ENCODE results near the gene CENPP. TPM values are rescaled to one million over a fixed set of nuclear protein-coding genes. Genes with fewer than 3 reads are reported as not detected.

The CENPP gene
- total RNA-seq, 1 experiment from 2014 or later: 3.6 TPM

DNA sequence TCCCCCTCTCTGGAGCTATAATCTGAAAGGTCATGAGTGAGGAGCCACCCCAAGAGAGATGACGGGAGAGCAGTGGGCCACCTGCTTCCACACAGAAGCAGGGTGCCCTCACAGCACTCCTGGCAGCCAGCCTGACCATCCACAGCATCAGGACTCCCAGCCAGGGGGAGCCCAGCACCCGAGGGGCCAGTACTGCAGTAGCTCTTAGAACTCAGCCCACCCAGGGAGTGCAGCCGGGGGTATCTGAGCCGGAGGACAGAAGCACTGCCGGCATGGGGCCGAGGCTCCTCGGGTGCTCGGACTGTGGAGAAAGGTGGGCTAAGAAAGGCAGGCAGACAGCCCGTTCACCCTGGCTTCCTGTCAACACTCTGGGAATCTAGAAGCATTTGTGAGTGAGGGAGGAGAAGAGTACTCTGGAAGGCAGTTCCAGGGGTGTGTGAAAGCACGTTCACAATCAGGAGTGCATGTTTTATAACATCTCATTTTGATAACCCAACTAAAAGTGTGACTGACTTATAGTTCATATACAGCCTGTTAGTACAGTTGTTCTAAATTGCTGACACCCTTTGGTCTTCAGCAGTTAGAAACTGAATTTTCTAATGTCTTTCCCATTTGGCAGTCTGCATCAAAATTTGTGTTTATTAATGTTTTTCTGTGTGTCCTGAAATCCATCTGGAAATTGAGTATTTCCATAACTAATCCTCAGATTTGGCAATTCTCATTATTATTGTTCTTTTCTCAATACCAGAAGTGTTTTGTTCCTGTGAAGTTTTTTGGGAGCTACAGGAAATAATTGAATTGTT, 182.5 kb downstream of the CENPP start:
- DNase-seq (ENCODE audit: low read depth): no peak
- in situ Hi-C loops (cut with HindIII; ENCODE audit: low pct_unique_long_range_greater_than_20kb, low sequenced_read_pairs): no loop called here

DNA sequence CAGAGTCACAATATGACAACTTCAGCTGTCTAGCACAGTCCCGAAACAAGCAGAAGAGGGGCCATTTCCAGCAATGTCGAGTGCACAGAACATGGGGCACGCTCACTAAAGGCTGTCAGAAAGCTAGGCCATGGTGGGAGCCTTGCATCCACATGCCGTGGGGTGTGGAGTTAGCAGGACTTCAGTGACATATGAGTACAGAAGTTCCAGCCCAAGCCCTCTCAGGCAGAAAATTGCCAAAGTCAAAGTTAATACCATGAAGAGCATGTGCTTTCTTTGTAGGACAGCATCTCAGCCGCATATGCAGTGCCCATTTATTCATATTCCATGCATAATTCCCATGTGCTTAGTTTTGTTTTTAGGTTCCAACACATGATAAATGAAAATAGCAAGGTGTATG, 183.3 kb downstream of the CENPP start:
- in situ Hi-C loops (cut with HindIII; ENCODE audit: low pct_unique_long_range_greater_than_20kb, low sequenced_read_pairs): no loop called here
- DNase-seq (ENCODE audit: low read depth): no peak

DNA sequence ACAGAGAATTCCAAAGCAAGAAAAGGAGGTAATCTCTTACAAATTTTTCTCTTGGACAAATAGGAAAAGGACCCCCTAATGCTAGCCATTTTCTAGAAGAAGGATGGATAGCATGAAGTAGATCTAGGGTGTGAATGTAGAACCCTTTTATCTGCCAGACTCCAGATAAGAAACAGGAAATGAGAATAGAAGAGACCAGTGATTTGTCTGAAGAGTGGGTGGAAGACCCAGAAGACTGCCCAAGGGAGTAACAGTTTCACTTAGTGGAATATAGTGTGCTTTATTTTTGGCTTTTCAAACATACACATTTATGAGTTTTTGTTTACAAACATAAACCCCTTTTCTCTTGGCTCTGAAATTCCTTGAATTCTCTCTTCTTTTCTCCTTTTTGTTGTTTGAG, 185.0 kb downstream of the CENPP start:
- no peak for DNase-seq (ENCODE audit: low read depth)
- in situ Hi-C loops (cut with HindIII; ENCODE audit: low pct_unique_long_range_greater_than_20kb, low sequenced_read_pairs): no loop called here

DNA sequence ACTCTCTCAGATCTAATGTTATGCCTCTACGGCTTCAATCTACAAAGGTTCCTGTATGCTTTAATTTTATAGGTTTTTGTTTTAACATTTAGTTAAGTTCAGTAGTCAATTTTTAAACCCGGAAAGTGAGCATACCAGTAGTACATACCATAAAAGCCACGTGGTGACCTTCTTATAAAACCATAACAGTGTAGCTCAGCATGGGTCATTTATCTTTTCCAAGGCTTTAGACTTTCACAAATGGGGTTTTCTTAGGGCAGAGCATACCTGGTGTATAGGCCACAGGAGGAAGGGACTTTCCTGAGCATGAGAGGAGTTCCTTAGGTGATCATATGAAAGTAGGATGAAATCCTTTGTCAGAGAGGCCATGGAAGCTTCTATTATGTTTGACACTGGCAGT, 186.9 kb downstream of the CENPP start:
- in situ Hi-C loops (cut with HindIII; ENCODE audit: low pct_unique_long_range_greater_than_20kb, low sequenced_read_pairs): no loop called here
- no peak for DNase-seq (ENCODE audit: low read depth)

DNA sequence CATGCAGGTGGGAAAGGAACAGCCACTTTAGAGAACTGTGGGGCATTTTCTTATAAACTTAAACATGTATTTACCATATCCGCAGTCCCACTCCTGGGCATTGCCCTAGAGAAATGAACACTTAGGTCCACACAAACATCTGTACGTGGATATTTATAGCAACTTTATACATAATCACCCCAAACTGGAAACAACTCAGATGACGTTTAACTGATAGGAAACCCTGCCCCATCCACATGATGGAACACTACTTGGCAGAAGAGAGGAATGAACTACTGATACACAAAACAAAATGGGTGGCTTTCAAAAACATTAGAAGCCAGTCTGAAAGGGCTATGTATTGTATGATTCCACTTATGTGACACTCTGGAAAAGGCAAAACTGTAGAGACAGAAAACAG, 187.6 kb downstream of the CENPP start:
- in situ Hi-C loops (cut with HindIII; ENCODE audit: low pct_unique_long_range_greater_than_20kb, low sequenced_read_pairs): no loop called here
- DNase-seq (ENCODE audit: low read depth): no peak

DNA sequence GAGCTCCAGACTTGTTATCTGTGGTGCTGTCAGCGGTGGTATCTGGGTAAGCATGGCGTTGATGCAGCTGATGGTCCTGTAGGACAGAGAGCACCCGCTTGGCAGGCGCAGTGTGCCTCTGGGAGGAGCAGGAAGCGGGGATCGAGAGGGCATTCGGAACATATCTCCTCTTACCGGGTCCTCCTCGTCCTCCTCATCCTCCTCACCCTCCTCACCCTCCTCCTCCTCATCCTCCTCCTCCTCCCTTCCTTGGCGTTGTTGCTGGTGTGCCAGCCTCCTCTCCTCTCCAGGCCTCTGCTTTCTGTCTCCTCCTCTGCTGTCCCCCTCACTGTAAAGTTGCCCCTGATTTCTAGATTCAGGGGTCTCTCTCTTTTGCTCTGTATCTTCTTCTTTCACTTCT, 188.9 kb downstream of the CENPP start:
- DNase-seq (ENCODE audit: low read depth): no peak
- in situ Hi-C loops (cut with HindIII; ENCODE audit: low pct_unique_long_range_greater_than_20kb, low sequenced_read_pairs): no loop called here

DNA sequence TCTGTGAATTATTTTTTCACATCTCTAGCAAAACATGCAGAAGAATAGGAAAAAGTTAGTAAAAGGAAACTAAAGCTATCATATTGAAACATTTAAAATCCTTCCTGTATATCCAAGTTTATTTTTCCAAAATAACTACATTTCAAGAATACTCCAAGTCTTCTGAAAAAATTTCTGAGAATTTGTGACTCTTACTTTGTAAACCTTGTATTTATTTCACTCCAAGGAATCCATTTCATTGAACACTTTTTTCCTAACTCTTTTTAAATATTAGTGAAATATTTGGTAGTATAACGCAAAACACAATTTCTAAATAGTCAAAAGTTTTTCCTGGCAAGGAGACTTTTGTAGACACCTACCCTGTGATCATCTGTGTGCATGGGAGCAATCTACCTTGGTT, 190.8 kb downstream of the CENPP start:
- in situ Hi-C loops (cut with HindIII; ENCODE audit: low pct_unique_long_range_greater_than_20kb, low sequenced_read_pairs): no loop called here
- no peak for DNase-seq (ENCODE audit: low read depth)

DNA sequence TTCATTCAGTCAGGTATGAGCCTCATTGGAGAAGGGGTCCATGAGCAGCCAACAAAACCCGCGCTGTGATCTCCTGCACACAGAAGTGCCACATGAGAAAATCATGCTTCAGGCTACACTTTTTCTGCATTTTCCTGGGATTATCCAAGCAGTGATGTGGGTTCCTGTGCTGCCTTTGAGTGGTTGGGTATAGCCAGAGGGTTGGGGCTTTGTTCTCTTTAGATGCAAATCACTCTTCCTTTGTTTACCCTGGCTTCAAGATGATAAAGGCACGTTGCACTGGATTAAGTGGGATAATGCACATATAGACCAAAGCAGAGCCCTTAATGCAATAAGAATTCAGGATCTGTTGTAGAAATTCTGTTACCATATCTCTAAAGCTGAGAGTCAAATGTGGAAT, 191.3 kb downstream of the CENPP start:
- no peak for DNase-seq (ENCODE audit: low read depth)
- in situ Hi-C loops (cut with HindIII; ENCODE audit: low pct_unique_long_range_greater_than_20kb, low sequenced_read_pairs): no loop called here

DNA sequence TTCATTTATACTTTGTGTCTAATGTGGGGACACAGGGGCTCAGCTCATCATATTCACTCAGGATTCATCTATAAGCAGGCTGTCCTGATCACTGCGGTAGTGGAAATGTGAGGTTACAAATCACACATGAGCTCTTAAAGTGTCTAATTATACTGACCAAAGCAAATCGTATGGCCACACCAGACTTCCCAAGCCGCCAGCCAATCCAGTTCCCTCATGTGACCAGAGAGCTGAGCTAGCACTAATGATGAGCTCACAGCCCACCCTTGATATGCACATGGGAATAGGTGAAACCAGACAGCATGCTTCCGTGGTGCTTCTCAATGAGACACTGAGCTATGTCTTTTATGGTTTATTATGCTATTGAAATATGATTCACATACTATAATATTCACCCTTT, 192.4 kb downstream of the CENPP start:
- in situ Hi-C loops (cut with HindIII; ENCODE audit: low pct_unique_long_range_greater_than_20kb, low sequenced_read_pairs): no loop called here
- DNase-seq (ENCODE audit: low read depth): no peak

DNA sequence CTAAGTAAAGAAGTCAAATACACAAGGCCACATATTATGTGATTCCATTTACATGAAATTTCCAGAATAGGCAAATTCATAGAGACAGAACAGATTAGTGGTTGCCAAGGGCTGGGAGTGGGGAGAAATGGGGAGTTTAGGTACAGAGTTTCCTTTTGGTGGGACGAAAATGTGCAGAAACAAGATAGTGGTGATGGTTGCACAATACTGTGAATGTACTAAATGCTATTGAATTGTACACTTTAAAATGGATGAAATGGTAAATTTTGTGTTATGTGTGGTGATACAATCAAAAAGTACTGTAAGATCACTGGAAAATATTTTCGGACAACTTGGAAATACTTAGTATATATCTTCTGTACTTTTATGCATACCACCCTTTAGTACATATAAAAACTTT, 195.1 kb downstream of the CENPP start:
- DNase-seq (ENCODE audit: low read depth): no peak
- in situ Hi-C loops (cut with HindIII; ENCODE audit: low pct_unique_long_range_greater_than_20kb, low sequenced_read_pairs): no loop called here

DNA sequence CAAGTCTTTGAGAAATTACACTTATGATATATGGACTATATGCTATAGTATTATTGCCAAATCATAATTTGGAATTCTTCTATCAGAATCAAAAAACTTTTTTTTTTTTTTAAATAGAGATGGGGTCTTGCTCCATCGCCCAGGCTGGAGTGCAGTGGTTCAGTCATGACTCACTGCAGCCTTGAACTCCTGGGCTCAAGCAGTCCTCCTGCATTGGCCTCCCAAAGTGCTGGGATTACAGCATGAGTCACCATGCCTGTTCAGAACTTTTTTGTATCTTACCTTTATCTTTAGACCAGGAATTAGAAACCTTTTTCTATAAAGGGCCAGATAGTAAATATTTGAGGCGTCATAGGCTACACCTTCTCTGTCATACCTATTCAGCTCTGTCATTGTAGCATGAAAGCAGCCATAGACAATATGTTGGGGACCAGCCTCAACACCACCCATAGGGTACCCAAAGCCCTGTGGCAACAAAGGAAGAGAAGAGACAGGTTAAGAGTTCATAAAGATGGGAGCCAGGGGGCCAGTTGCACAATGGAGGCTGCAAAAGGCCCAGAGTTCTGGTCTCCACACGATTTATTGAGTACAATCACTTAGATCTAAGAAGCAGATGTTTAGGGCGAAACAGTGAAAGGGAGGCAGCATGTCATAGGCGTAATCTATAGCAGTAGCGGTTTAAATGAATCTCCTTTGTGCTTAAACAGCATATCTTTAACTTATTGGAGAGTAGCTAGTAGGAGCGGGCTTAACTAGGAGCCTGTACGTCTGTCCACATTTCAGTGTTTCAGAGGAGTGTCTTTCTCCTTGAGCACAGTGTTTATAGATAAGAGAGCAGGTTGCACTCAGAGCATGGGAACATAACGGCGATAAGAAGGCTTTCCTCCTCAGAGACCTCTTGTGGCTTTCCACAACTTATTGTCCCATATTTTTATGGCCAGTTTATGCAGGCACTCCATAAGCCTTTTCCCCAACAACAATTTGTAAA, 197.5 kb downstream of the CENPP start:
- in situ Hi-C loops (cut with HindIII; ENCODE audit: low pct_unique_long_range_greater_than_20kb, low sequenced_read_pairs): no loop called here
- DNase-seq (ENCODE audit: low read depth): no peak

DNA sequence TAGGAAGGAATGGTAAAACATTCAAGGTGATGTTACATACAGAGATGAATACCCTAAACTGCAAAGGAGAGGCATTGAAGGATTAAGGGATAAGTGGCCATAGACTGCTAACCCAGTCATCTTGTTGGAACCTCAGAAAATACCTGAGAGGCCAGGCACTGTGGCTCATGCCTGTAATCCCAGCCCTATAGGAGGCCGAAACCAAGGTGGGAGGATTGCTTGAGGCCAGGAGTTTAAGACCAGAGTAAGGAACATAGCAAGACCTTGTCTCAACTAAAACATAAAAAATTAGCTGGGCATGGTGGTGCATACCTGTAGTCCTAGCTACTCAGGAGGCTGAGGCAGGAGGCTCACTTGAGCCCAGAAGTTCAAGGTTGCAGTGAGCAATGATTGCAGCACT, 199.1 kb downstream of the CENPP start:
- in situ Hi-C loops (cut with HindIII; ENCODE audit: low pct_unique_long_range_greater_than_20kb, low sequenced_read_pairs): no loop called here
- no peak for DNase-seq (ENCODE audit: low read depth)

DNA sequence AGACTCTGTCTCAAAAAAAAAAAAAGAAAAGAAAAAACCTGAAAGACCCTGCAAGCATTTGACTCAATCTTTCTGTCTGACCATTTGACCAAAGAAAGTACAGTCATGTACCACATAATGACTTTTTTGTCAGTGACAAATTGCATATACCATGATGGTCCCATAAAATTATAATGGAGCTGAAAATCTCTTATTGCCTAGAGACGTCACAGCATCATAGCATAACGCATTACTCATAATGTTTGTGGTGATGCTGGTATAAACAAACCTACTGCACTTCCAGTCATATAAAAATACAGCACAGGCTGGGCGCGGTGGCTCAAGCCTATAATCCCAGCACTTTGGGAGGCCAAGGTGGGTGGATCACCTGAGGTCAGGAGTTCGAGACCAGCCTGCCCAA, 199.6 kb downstream of the CENPP start:
- in situ Hi-C loops (cut with HindIII; ENCODE audit: low pct_unique_long_range_greater_than_20kb, low sequenced_read_pairs): no loop called here
- no peak for DNase-seq (ENCODE audit: low read depth)

DNA sequence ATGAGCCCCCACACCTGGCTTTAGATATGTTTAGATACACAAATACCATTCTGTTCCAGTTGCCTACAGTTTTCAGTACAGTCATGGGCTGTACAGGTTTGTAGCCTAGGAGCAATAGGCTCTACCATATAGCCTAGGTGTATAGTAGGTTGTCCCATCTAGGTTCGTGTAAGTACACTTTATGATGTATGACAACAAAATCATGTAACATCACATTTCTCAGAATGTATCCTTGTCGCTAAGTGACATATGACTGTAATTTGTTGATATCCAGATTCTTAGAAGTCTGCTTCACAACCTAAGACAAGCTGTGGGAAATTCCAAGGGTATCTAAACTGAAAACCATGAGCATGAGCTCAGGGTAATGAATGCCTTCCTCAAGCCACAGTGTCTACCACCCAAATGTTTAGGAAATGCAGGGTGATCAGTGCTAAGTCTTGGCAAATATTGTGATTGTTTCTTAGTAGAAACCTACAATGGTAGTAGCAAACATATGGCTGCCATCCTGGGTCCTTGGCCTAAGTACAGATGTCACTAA, 201.6 kb downstream of the CENPP start:
- no peak for DNase-seq (ENCODE audit: low read depth)
- in situ Hi-C loops (cut with HindIII; ENCODE audit: low pct_unique_long_range_greater_than_20kb, low sequenced_read_pairs): no loop called here

DNA sequence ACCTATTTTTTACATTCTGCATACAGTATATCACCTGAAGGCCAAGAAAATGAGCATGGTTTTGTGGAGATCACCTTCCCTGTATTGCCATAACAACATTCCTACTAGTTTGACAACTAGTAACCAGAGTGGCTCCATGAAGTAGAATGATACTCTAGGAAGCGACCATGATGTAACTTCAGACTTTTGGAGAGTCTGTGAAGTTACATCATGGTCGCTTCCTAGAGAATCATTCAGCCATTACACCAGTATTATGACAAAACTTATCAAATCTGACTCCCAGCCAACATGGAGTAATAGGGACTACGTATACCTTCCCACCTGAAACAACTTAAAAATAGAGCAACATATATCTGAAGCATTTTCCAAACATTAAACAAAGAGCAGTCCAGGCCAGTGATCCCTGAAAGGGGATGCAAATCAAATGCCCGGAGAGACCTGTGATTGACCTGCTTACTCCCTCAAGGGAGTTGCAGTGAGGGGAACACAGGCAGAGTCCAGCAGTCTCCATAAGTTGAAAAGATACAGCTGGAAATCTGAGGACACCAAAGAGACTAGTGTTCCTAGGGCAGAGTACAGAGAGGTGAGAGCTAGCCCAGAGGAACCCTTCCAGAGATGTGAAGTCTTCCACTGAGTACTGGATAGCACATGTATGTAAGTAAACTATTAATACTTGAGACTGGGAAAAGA, 202.2 kb downstream of the CENPP start:
- in situ Hi-C loops (cut with HindIII; ENCODE audit: low pct_unique_long_range_greater_than_20kb, low sequenced_read_pairs): no loop called here
- no peak for DNase-seq (ENCODE audit: low read depth)

DNA sequence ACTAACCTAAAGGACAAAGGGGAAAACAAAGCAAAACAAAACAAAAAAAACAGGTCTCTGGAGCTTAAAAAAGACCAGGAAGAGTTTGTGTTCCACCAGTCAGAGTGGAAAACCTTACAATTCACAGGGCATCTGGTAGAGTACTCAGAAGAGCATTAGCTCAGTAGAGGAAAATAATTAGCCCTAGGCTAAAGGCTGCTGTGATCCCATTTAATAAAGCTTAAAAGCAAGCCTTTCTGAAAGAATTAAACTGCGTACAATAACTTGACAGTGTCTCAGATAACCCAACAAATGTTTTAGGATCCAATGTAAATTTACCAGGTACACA, 202.7 kb downstream of the CENPP start:
- DNase-seq (ENCODE audit: low read depth): no peak
- in situ Hi-C loops (cut with HindIII; ENCODE audit: low pct_unique_long_range_greater_than_20kb, low sequenced_read_pairs): no loop called here

DNA sequence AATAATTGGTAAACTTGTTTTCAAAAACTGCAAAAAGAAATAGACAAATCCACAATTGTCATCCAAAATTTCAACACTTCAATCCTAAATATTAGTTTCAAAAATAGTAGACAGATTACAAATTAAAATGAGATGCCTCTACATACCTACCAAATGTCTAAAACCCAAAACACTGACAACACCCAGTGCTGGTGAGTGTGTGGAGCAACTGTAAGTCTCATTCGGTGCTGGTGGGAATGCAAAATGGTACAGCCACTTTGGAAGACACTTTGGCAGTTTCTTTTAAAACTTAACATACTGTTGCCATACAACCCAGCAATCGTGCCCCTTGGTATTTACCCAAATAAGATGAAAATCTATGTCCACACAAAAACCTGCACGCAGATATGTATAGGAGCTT, 203.4 kb downstream of the CENPP start:
- in situ Hi-C loops (cut with HindIII; ENCODE audit: low pct_unique_long_range_greater_than_20kb, low sequenced_read_pairs): no loop called here
- DNase-seq (ENCODE audit: low read depth): no peak

DNA sequence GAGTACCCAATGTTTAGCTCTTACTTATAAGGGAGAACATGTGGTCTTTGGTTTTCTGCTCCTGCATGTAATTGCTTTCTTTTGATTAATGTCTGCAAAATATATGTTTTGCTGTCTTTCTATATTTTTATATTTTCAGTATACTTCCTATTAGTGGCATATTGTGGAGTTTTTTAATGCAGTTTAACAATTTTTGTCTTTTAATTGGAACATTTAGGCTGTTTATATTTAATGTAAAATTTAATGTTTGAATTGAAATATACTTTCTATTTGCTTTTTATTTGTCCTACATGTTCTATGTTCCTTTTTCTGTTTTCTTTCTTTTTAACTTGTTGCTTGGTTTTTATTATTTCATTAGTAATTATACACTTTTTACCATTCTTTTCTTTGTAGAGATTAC, 205.1 kb downstream of the CENPP start:
- in situ Hi-C loops (cut with HindIII; ENCODE audit: low pct_unique_long_range_greater_than_20kb, low sequenced_read_pairs): no loop called here
- DNase-seq (ENCODE audit: low read depth): no peak

DNA sequence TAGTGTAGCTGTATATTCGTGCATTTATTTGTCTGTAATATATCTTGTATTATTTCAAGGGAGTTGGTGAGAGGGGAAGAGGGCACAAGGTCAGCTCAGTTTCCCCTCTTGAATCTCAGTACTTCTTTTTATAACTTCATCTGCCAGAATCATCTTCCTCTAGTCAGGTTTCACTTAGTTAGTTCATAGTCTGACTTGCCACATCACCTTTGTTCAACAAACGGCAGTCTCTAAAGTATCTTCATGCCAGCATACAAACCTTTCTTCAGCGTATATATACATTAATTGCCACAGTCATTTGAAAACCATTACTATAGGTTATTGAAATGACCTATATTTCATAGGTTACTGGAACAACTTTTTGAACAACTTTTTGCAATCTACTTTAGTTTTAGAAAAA, 208.5 kb downstream of the CENPP start:
- no peak for DNase-seq (ENCODE audit: low read depth)
- in situ Hi-C loops (cut with HindIII; ENCODE audit: low pct_unique_long_range_greater_than_20kb, low sequenced_read_pairs): no loop called here
